Thyroid gland (tissue), 4 donors: Measurements from ENCODE around the gene SLC36A3.
"Not testable (repeated sequence)": the region's sequence is repeated elsewhere in the genome, so short reads cannot be mapped to it uniquely, and the experiment has no call there.

Experiments used
- POLR2A ChIP-seq, 2 donors: fragments of 450-650 bp; IDR thresholded peaks; one replicate each; pipeline ENCODE4 v1.6.1; 2017; ENCODE audit warnings: antibody characterized with exemption in 2 of 2, mild to moderate bottlenecking in 2 of 2, moderate library complexity in 1 of 2
- TF ChIP-seq, protein P1 (sequence below), 6 experiments: fragments of 200-600 bp in 3 of 6; fragments of 450-650 bp in 3 of 6; sonication (generic) in 3 of 6; IDR thresholded peaks; one replicate each; pipeline ENCODE4 v1.5.1; 2016 to 2019; ENCODE audit warnings: antibody characterized with exemption in 6 of 6, mild to moderate bottlenecking in 2 of 6, inconsistent platforms in 1 of 6, moderate library complexity in 1 of 6

GRCh38 chr5:151309266-151309665, 5.7 kb upstream of the SLC36A3 start:
- not testable (repeated sequence) for TF ChIP-seq POLR2A (IDR thresholded peaks at IDR 0.05)
- TF ChIP-seq, protein P1, sequence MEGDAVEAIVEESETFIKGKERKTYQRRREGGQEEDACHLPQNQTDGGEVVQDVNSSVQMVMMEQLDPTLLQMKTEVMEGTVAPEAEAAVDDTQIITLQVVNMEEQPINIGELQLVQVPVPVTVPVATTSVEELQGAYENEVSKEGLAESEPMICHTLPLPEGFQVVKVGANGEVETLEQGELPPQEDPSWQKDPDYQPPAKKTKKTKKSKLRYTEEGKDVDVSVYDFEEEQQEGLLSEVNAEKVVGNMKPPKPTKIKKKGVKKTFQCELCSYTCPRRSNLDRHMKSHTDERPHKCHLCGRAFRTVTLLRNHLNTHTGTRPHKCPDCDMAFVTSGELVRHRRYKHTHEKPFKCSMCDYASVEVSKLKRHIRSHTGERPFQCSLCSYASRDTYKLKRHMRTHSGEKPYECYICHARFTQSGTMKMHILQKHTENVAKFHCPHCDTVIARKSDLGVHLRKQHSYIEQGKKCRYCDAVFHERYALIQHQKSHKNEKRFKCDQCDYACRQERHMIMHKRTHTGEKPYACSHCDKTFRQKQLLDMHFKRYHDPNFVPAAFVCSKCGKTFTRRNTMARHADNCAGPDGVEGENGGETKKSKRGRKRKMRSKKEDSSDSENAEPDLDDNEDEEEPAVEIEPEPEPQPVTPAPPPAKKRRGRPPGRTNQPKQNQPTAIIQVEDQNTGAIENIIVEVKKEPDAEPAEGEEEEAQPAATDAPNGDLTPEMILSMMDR (IDR thresholded peaks at IDR 0.05): not testable (repeated sequence)
